Breast epithelium (tissue), 3 donors: Measurements from ENCODE around the gene SUN3.

ENCODE experiments used
- POLR2A ChIP-seq: fragments of 450-650 bp; IDR thresholded peaks from one replicate; pipeline ENCODE4 v1.6.1; 2016; ENCODE audit warnings: antibody characterized with exemption, mild to moderate bottlenecking, moderate library complexity
- POLR2AphosphoS5 ChIP-seq, 3 donors: sonication (generic); formaldehyde crosslinking; IDR thresholded peaks; one replicate each; pipeline ENCODE4 v1.6.1; 2017; ENCODE audit warnings: antibody characterized with exemption in 3 of 3
- TF ChIP-seq, protein P1 (sequence below), 3 donors: fragments of 450-650 bp; IDR thresholded peaks; one replicate each; pipeline ENCODE4 v1.5.1; 2016 to 2017; ENCODE audit warnings: antibody characterized with exemption in 3 of 3, mild to moderate bottlenecking in 3 of 3, moderate library complexity in 3 of 3

GRCh38 chr7:47991270-47991669 lies 37.6 kb downstream of the SUN3 start:
- TF ChIP-seq POLR2A (no peak), POLR2AphosphoS5 (IDR thresholded peaks at IDR 0.05) (no peak)
- TF ChIP-seq, protein P1, sequence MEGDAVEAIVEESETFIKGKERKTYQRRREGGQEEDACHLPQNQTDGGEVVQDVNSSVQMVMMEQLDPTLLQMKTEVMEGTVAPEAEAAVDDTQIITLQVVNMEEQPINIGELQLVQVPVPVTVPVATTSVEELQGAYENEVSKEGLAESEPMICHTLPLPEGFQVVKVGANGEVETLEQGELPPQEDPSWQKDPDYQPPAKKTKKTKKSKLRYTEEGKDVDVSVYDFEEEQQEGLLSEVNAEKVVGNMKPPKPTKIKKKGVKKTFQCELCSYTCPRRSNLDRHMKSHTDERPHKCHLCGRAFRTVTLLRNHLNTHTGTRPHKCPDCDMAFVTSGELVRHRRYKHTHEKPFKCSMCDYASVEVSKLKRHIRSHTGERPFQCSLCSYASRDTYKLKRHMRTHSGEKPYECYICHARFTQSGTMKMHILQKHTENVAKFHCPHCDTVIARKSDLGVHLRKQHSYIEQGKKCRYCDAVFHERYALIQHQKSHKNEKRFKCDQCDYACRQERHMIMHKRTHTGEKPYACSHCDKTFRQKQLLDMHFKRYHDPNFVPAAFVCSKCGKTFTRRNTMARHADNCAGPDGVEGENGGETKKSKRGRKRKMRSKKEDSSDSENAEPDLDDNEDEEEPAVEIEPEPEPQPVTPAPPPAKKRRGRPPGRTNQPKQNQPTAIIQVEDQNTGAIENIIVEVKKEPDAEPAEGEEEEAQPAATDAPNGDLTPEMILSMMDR (IDR thresholded peaks at IDR 0.05) = no peak
